ENCODE data around the gene CHI3L1. TPM values are rescaled to one million over a fixed set of nuclear protein-coding genes. Genes with fewer than 3 reads are reported as not detected.

Gene CHI3L1
- total and polyA plus RNA-seq, 2 donors (not counting 1 experiment from before 2014, with no cell fraction given) = 0.15 TPM; not detected in 1

GRCh38 chr1:203204756-203205155 lies 18.3 kb upstream of the CHI3L1 start:
- no peaks in the 10 kb centered on the region for H3K9me3 ChIP-seq (ENCODE audit: control extremely low read depth in 1 of 3, control insufficient read depth in 2 of 3, insufficient read depth in 1 of 3, low read length in 2 of 3)
- ATAC-seq (ENCODE audit: low read depth) (no peak), DNase-seq (no peak)
- Mint-ChIP-seq H3K27ac (no peak overlapping the region), H3K9me3 (ENCODE audit: insufficient read depth) (no peaks in the 10 kb centered on the region), H3K27me3 (peaks cover 43% of the 10 kb centered on the region), H3K4me1 (no peaks in the 10 kb centered on the region), H3K4me3 (no peak overlapping the region)
- H4K20me1 ChIP-seq (ENCODE audit: control insufficient read depth, insufficient read depth, low read length, poor library complexity, severe bottlenecking) = no peaks in the 10 kb centered on the region
- ChIA-PET CTCF (no interaction called here), POLR2A (no interaction called here)
- no peaks in the 10 kb centered on the region for H3K79me2 ChIP-seq (ENCODE audit: control insufficient read depth, insufficient read depth, low read length)
- no peak overlapping the region for H3K4me3 ChIP-seq (ENCODE audit: control extremely low read depth in 1 of 5, extremely low read depth in 1 of 5, insufficient read depth in 1 of 5, low read depth in 2 of 5, low read length in 4 of 5)
- H3K27ac ChIP-seq (ENCODE audit: low read length in 2 of 2) = no peak overlapping the region
- intact Hi-C loops (cut with micrococcal nuclease) = no loop called here
- H3K4me2 ChIP-seq (replicated peaks; ENCODE audit: low read depth, low read length, poor library complexity, severe bottlenecking) = no peak overlapping the region
- WGBS (ENCODE audit: insufficient coverage) = 100% methylated on average over 1 of the region's 2 CpGs
- H2AFZ ChIP-seq (ENCODE audit: insufficient read depth, low read depth, low read length, poor library complexity, severe bottlenecking) = no peak overlapping the region
- no peaks in the 10 kb centered on the region for H3K36me3 ChIP-seq (replicated peaks in 1 of 2; ENCODE audit: control extremely low read depth in 1 of 2, control insufficient read depth in 1 of 2, extremely low read depth in 1 of 2, insufficient read depth in 2 of 2, low read length in 1 of 2)
- H3K27me3 ChIP-seq (replicated peaks in 1 of 4; ENCODE audit: control extremely low read depth in 1 of 4, control insufficient read depth in 3 of 4, insufficient read depth in 4 of 4, low read length in 3 of 4) = peaks cover 0 to 7% (median 2%) of the 10 kb centered on the region in 4 experiments
- no peak overlapping the region for H3K9ac ChIP-seq (ENCODE audit: low read length)
- TF ChIP-seq CTCF (IDR thresholded peaks at IDR 0.05) (no peak), EZH2 (IDR thresholded peaks at IDR 0.05; ENCODE audit: borderline replicate concordance, insufficient read depth, low read depth, low read length, poor library complexity, severe bottlenecking) (no peak)
- no peaks in the 10 kb centered on the region for H3K4me1 ChIP-seq (ENCODE audit: control insufficient read depth in 2 of 2, insufficient read depth in 2 of 2, low read length in 2 of 2)

GRCh38 chr1:203202431-203203245 lies 16.1 kb upstream of the CHI3L1 start:
- intact Hi-C loops (cut with micrococcal nuclease) = no loop called here
- Histone ChIP-seq H3K27me3 (replicated peaks in 1 of 4; ENCODE audit: control extremely low read depth in 1 of 4, control insufficient read depth in 3 of 4, insufficient read depth in 4 of 4, low read length in 3 of 4) (peaks cover 0 to 7% (median 2%) of the 10 kb centered on the region in 4 experiments), H3K4me1 (ENCODE audit: control insufficient read depth in 2 of 2, insufficient read depth in 2 of 2, low read length in 2 of 2) (no peaks in the 10 kb centered on the region), H3K36me3 (replicated peaks in 1 of 2; ENCODE audit: control extremely low read depth in 1 of 2, control insufficient read depth in 1 of 2, extremely low read depth in 1 of 2, insufficient read depth in 2 of 2, low read length in 1 of 2) (no peaks in the 10 kb centered on the region), H3K4me2 (replicated peaks; ENCODE audit: low read depth, low read length, poor library complexity, severe bottlenecking) (no peak overlapping the region), H4K20me1 (ENCODE audit: control insufficient read depth, insufficient read depth, low read length, poor library complexity, severe bottlenecking) (no peaks in the 10 kb centered on the region), H3K9ac (ENCODE audit: low read length) (no peak overlapping the region), H3K9me3 (ENCODE audit: control extremely low read depth in 1 of 3, control insufficient read depth in 2 of 3, insufficient read depth in 1 of 3, low read length in 2 of 3) (no peaks in the 10 kb centered on the region), H3K4me3 (ENCODE audit: control extremely low read depth in 1 of 5, extremely low read depth in 1 of 5, insufficient read depth in 1 of 5, low read depth in 2 of 5, low read length in 4 of 5) (no peak overlapping the region), H2AFZ (ENCODE audit: insufficient read depth, low read depth, low read length, poor library complexity, severe bottlenecking) (no peak overlapping the region), H3K27ac (ENCODE audit: low read length in 2 of 2) (no peak overlapping the region), H3K79me2 (ENCODE audit: control insufficient read depth, insufficient read depth, low read length) (no peaks in the 10 kb centered on the region)
- Mint-ChIP-seq H3K4me3 (no peak overlapping the region), H3K9me3 (ENCODE audit: insufficient read depth) (no peaks in the 10 kb centered on the region), H3K27ac (no peak overlapping the region), H3K27me3 (peaks cover 49% of the 10 kb centered on the region), H3K4me1 (no peaks in the 10 kb centered on the region)
- no peak for DNase-seq
- TF ChIP-seq CTCF (IDR thresholded peaks at IDR 0.05) (no peak), EZH2 (IDR thresholded peaks at IDR 0.05; ENCODE audit: borderline replicate concordance, insufficient read depth, low read depth, low read length, poor library complexity, severe bottlenecking) (no peak)
- ATAC-seq (ENCODE audit: low read depth) = no peak
- CTCF ChIA-PET = interaction anchor here (1.6 kb wide), 1 partner anchor 13 kb away, joined by 6 read pairs; no protein-coding TSS in a partner anchor
- POLR2A ChIA-PET = no interaction called here
- 94% methylated on average over 12 of the region's 15 CpGs for WGBS (ENCODE audit: insufficient coverage)

Measured in B cell (primary cell).